ENCODE measurements around the gene RPUSD1. TPM values are rescaled to one million over a fixed set of nuclear protein-coding genes. Genes with fewer than 3 reads are reported as not detected.

The RPUSD1 gene
- total and polyA plus RNA-seq, 2 donors (not counting 1 experiment from before 2014, with no cell fraction given) = 34.7 to 46.1 TPM

DNA sequence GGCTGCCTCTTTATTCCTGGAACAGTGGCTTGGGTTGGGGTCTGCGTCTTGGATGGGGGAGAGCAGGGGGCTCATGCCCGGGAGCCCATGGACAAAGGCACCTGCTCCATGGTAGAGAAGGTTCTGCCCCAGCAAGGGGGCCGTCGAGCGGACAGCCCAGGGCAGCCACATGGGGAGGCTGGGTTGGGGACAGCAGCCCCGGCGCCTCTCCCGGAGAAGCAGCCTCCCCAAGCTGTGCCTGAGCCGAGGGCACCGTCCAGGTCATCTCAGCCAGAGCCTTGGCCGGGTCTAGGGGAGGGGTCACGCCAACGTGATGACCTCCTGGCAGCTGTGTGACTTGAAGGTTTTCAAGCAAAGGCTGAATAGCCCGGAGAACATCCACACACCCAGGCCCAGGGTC lies 45.2 kb upstream of the RPUSD1 start:
- Mint-ChIP-seq H3K4me3 (no peak overlapping the region), H3K27me3 (peaks cover 6% of the 10 kb centered on the region), H3K4me1 (no peaks in the 10 kb centered on the region), H3K27ac (no peak overlapping the region), H3K9me3 (ENCODE audit: insufficient read depth) (no peaks in the 10 kb centered on the region)
- DNase-seq (no peak), ATAC-seq (ENCODE audit: low read depth) (no peak)
- Histone ChIP-seq H3K36me3 (replicated peaks in 1 of 2; ENCODE audit: control extremely low read depth in 1 of 2, control insufficient read depth in 1 of 2, extremely low read depth in 1 of 2, insufficient read depth in 2 of 2, low read length in 1 of 2) (no peaks in the 10 kb centered on the region), H3K79me2 (ENCODE audit: control insufficient read depth, insufficient read depth, low read length) (no peaks in the 10 kb centered on the region), H3K9me3 (ENCODE audit: control extremely low read depth in 1 of 3, control insufficient read depth in 2 of 3, insufficient read depth in 1 of 3, low read length in 2 of 3) (peaks cover 0 to 30% (median 15%) of the 10 kb centered on the region in 3 donors), H3K4me3 (ENCODE audit: control extremely low read depth in 1 of 5, extremely low read depth in 1 of 5, insufficient read depth in 1 of 5, low read depth in 2 of 5, low read length in 4 of 5) (no peak overlapping the region), H3K4me2 (replicated peaks; ENCODE audit: low read depth, low read length, poor library complexity, severe bottlenecking) (no peak overlapping the region), H3K9ac (ENCODE audit: low read length) (no peak overlapping the region), H3K27ac (ENCODE audit: low read length in 2 of 2) (no peak overlapping the region), H2AFZ (ENCODE audit: insufficient read depth, low read depth, low read length, poor library complexity, severe bottlenecking) (no peak overlapping the region), H3K27me3 (replicated peaks in 1 of 4; ENCODE audit: control extremely low read depth in 1 of 4, control insufficient read depth in 3 of 4, insufficient read depth in 4 of 4, low read length in 3 of 4) (peaks cover 0 to 10% (median 0%) of the 10 kb centered on the region in 4 experiments), H4K20me1 (ENCODE audit: control insufficient read depth, insufficient read depth, low read length, poor library complexity, severe bottlenecking) (no peaks in the 10 kb centered on the region), H3K4me1 (ENCODE audit: control insufficient read depth in 2 of 2, insufficient read depth in 2 of 2, low read length in 2 of 2) (no peaks in the 10 kb centered on the region)
- WGBS (ENCODE audit: insufficient coverage) = 95% methylated on average over 14 of the region's 14 CpGs
- TF ChIP-seq EZH2 (IDR thresholded peaks at IDR 0.05; ENCODE audit: borderline replicate concordance, insufficient read depth, low read depth, low read length, poor library complexity, severe bottlenecking) = no peak
- TF ChIP-seq, protein P1, sequence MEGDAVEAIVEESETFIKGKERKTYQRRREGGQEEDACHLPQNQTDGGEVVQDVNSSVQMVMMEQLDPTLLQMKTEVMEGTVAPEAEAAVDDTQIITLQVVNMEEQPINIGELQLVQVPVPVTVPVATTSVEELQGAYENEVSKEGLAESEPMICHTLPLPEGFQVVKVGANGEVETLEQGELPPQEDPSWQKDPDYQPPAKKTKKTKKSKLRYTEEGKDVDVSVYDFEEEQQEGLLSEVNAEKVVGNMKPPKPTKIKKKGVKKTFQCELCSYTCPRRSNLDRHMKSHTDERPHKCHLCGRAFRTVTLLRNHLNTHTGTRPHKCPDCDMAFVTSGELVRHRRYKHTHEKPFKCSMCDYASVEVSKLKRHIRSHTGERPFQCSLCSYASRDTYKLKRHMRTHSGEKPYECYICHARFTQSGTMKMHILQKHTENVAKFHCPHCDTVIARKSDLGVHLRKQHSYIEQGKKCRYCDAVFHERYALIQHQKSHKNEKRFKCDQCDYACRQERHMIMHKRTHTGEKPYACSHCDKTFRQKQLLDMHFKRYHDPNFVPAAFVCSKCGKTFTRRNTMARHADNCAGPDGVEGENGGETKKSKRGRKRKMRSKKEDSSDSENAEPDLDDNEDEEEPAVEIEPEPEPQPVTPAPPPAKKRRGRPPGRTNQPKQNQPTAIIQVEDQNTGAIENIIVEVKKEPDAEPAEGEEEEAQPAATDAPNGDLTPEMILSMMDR (IDR thresholded peaks at IDR 0.05) = no peak
- ChIA-PET POLR2A (no interaction called here), CTCF (no interaction called here)
- intact Hi-C loops (cut with micrococcal nuclease) = no loop called here

- Mint-ChIP-seq H3K4me3 (no peak overlapping the region), H3K9me3 (ENCODE audit: insufficient read depth) (no peaks in the 10 kb centered on the region), H3K27ac (no peak overlapping the region), H3K4me1 (no peaks in the 10 kb centered on the region), H3K27me3 (peaks cover 6% of the 10 kb centered on the region)
- intact Hi-C loops (cut with micrococcal nuclease) = no loop called here
- ATAC-seq (ENCODE audit: low read depth) (no peak), DNase-seq (no peak)
- Histone ChIP-seq H3K9ac (ENCODE audit: low read length) (no peak overlapping the region), H3K4me3 (ENCODE audit: control extremely low read depth in 1 of 5, extremely low read depth in 1 of 5, insufficient read depth in 1 of 5, low read depth in 2 of 5, low read length in 4 of 5) (no peak overlapping the region), H2AFZ (ENCODE audit: insufficient read depth, low read depth, low read length, poor library complexity, severe bottlenecking) (no peak overlapping the region), H3K27me3 (replicated peaks in 1 of 4; ENCODE audit: control extremely low read depth in 1 of 4, control insufficient read depth in 3 of 4, insufficient read depth in 4 of 4, low read length in 3 of 4) (peaks cover 0 to 10% (median 0%) of the 10 kb centered on the region in 4 experiments), H3K9me3 (ENCODE audit: control extremely low read depth in 1 of 3, control insufficient read depth in 2 of 3, insufficient read depth in 1 of 3, low read length in 2 of 3) (peaks cover 0 to 28% (median 15%) of the 10 kb centered on the region in 3 donors), H3K4me1 (ENCODE audit: control insufficient read depth in 2 of 2, insufficient read depth in 2 of 2, low read length in 2 of 2) (no peaks in the 10 kb centered on the region), H4K20me1 (ENCODE audit: control insufficient read depth, insufficient read depth, low read length, poor library complexity, severe bottlenecking) (no peaks in the 10 kb centered on the region), H3K79me2 (ENCODE audit: control insufficient read depth, insufficient read depth, low read length) (no peaks in the 10 kb centered on the region), H3K36me3 (replicated peaks in 1 of 2; ENCODE audit: control extremely low read depth in 1 of 2, control insufficient read depth in 1 of 2, extremely low read depth in 1 of 2, insufficient read depth in 2 of 2, low read length in 1 of 2) (no peaks in the 10 kb centered on the region), H3K4me2 (replicated peaks; ENCODE audit: low read depth, low read length, poor library complexity, severe bottlenecking) (no peak overlapping the region), H3K27ac (ENCODE audit: low read length in 2 of 2) (no peak overlapping the region)
- POLR2A ChIA-PET = no interaction called here
- 89% methylated on average over 31 of the region's 35 CpGs for WGBS (ENCODE audit: insufficient coverage)
- CTCF ChIA-PET = no interaction called here
- TF ChIP-seq, protein P1 (IDR thresholded peaks at IDR 0.05) = no peak
- no peak for TF ChIP-seq EZH2 (IDR thresholded peaks at IDR 0.05; ENCODE audit: borderline replicate concordance, insufficient read depth, low read depth, low read length, poor library complexity, severe bottlenecking)
Observed at GRCh38 chr16:832652-833336, 44.6 kb upstream of the RPUSD1 start.
